H1 (cell line): Measurements from ENCODE around the gene PPP1CA. TPM values are rescaled to one million over a fixed set of nuclear protein-coding genes. Genes with fewer than 3 reads are reported as not detected.

Source experiments
- SAP30 ChIP-seq: fragments of 300-600 bp; sonication (generic); IDR thresholded peaks from 2 replicates; pipeline ENCODE4 v1.7.1; 2012; ENCODE audit warnings: low read length, moderate library complexity, mild to moderate bottlenecking, inconsistent platforms; ENCODE audit not compliant: insufficient read depth, insufficient replicate concordance
- SP1 ChIP-seq: IDR thresholded peaks from 2 replicates; pipeline ENCODE4 v1.6.1; 2011; ENCODE audit warnings: low read depth, low read length
- polyA plus RNA-seq, 7 experiments: library from polyadenylated mRNA; depleted of rRNA in 3 of 7; stranded (reverse) in 5 of 7; unstranded in 2 of 7; fragments of >200 nt in 5 of 7; fragments of 200-250 nt in 2 of 7; gene quantifications; 1 replicate in 5 of 7; 2 replicates in 1 of 7; 4 replicates in 1 of 7; pipeline versions ENCODE4 v1.2.1 to v1.2.3, GENCODE V29; 2011 to 2013; ENCODE audit warnings: missing spikeins in 2 of 7, mixed read lengths in 2 of 7
- total RNA-seq: library from RNA; stranded (reverse); fragmentation: NEBNext Ultra II Directional; extraction: Animal tissue kit (Norgen Biotek cat#: 25700); gene quantifications from 2 replicates; pipeline ENCODE4 v1.2.1, GENCODE V29; 2021
- TF ChIP-seq, protein P1 (sequence below): IDR thresholded peaks from 2 replicates; pipeline ENCODE4 v1.6.1; 2012; ENCODE audit warnings: inconsistent platforms
- TF ChIP-seq, protein P2 (sequence below): fragments of 300-600 bp; sonication (generic); IDR thresholded peaks from 2 replicates; pipeline ENCODE4 v1.7.1; 2012; ENCODE audit warnings: low read length, moderate library complexity, mild to moderate bottlenecking, inconsistent platforms; ENCODE audit not compliant: insufficient replicate concordance

The PPP1CA gene
- total and polyA plus RNA-seq, 2 of the 8 experiments (the other 6 are each of a cell fraction or from before 2014, with no cell fraction given): 198 to 359 TPM

DNA sequence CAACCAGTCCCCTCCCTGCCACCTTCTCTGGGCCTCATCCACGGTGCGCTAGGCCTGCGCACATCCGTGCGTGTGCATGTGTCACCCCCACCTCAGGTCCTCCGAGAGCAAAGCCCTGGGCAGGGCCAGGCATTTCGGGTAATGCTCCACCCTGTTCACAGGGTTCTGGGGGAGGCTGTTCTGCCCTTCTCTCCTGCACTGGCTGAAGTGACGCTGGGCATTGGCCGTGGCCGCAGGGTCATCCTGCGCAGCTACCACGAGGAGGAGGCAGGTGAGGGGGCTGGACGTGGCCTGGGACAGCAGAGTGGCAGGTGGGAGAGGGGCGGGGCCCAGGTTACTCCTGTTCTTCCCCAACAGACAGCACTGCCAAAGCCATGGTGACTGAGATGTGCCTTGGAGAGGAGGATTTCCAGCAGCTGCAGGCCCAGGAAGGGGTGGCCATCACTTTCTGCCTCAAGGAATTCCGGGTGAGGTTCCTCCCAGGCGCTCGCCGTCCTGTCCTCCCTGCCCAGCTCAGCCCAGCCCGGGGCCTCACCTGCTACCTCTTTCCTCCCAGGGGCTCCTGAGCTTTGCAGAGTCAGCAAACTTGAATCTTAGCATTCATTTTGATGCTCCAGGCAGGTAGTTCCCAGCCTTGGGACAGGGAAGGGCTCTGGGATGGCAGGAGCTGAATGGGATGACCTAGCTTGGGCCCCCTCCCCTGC, 6.0 kb downstream of the PPP1CA start (continued):
- TF ChIP-seq, protein P1, sequence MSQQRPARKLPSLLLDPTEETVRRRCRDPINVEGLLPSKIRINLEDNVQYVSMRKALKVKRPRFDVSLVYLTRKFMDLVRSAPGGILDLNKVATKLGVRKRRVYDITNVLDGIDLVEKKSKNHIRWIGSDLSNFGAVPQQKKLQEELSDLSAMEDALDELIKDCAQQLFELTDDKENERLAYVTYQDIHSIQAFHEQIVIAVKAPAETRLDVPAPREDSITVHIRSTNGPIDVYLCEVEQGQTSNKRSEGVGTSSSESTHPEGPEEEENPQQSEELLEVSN: no peak
- TF ChIP-seq, protein P2, sequence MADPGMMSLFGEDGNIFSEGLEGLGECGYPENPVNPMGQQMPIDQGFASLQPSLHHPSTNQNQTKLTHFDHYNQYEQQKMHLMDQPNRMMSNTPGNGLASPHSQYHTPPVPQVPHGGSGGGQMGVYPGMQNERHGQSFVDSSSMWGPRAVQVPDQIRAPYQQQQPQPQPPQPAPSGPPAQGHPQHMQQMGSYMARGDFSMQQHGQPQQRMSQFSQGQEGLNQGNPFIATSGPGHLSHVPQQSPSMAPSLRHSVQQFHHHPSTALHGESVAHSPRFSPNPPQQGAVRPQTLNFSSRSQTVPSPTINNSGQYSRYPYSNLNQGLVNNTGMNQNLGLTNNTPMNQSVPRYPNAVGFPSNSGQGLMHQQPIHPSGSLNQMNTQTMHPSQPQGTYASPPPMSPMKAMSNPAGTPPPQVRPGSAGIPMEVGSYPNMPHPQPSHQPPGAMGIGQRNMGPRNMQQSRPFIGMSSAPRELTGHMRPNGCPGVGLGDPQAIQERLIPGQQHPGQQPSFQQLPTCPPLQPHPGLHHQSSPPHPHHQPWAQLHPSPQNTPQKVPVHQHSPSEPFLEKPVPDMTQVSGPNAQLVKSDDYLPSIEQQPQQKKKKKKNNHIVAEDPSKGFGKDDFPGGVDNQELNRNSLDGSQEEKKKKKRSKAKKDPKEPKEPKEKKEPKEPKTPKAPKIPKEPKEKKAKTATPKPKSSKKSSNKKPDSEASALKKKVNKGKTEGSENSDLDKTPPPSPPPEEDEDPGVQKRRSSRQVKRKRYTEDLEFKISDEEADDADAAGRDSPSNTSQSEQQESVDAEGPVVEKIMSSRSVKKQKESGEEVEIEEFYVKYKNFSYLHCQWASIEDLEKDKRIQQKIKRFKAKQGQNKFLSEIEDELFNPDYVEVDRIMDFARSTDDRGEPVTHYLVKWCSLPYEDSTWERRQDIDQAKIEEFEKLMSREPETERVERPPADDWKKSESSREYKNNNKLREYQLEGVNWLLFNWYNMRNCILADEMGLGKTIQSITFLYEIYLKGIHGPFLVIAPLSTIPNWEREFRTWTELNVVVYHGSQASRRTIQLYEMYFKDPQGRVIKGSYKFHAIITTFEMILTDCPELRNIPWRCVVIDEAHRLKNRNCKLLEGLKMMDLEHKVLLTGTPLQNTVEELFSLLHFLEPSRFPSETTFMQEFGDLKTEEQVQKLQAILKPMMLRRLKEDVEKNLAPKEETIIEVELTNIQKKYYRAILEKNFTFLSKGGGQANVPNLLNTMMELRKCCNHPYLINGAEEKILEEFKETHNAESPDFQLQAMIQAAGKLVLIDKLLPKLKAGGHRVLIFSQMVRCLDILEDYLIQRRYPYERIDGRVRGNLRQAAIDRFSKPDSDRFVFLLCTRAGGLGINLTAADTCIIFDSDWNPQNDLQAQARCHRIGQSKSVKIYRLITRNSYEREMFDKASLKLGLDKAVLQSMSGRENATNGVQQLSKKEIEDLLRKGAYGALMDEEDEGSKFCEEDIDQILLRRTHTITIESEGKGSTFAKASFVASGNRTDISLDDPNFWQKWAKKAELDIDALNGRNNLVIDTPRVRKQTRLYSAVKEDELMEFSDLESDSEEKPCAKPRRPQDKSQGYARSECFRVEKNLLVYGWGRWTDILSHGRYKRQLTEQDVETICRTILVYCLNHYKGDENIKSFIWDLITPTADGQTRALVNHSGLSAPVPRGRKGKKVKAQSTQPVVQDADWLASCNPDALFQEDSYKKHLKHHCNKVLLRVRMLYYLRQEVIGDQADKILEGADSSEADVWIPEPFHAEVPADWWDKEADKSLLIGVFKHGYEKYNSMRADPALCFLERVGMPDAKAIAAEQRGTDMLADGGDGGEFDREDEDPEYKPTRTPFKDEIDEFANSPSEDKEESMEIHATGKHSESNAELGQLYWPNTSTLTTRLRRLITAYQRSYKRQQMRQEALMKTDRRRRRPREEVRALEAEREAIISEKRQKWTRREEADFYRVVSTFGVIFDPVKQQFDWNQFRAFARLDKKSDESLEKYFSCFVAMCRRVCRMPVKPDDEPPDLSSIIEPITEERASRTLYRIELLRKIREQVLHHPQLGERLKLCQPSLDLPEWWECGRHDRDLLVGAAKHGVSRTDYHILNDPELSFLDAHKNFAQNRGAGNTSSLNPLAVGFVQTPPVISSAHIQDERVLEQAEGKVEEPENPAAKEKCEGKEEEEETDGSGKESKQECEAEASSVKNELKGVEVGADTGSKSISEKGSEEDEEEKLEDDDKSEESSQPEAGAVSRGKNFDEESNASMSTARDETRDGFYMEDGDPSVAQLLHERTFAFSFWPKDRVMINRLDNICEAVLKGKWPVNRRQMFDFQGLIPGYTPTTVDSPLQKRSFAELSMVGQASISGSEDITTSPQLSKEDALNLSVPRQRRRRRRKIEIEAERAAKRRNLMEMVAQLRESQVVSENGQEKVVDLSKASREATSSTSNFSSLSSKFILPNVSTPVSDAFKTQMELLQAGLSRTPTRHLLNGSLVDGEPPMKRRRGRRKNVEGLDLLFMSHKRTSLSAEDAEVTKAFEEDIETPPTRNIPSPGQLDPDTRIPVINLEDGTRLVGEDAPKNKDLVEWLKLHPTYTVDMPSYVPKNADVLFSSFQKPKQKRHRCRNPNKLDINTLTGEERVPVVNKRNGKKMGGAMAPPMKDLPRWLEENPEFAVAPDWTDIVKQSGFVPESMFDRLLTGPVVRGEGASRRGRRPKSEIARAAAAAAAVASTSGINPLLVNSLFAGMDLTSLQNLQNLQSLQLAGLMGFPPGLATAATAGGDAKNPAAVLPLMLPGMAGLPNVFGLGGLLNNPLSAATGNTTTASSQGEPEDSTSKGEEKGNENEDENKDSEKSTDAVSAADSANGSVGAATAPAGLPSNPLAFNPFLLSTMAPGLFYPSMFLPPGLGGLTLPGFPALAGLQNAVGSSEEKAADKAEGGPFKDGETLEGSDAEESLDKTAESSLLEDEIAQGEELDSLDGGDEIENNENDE: no peak
- TF ChIP-seq SAP30 (no peak), SP1 (no peak)
